ENCODE results near the gene PXN.

- no peak for TF ChIP-seq EZH2 (IDR thresholded peaks at IDR 0.05; ENCODE audit: insufficient read depth, poor library complexity, severe bottlenecking)
- TF ChIP-seq EZH2phosphoT487 (IDR thresholded peaks at IDR 0.05; ENCODE audit: insufficient read depth, low read depth), result no peak
Measured at GRCh38 chr12:120231316-120232011, 34.1 kb downstream of the PXN start.

All from GM23248 (cell line).